HG02588 (cell line): ENCODE results near the gene GSTM4.
"Not testable (repeated sequence)": the region's sequence is repeated elsewhere in the genome, so short reads cannot be mapped to it uniquely, and the experiment has no call there.

Experiments
- ATAC-seq: cut with Tn5 transposase; IDR thresholded peaks from one replicate; pipeline ENCODE4 v1.9.1; 2021; ENCODE audit warnings: mild to moderate bottlenecking, moderate library complexity; ENCODE audit not compliant: unreplicated experiment

Gene GSTM4

DNA sequence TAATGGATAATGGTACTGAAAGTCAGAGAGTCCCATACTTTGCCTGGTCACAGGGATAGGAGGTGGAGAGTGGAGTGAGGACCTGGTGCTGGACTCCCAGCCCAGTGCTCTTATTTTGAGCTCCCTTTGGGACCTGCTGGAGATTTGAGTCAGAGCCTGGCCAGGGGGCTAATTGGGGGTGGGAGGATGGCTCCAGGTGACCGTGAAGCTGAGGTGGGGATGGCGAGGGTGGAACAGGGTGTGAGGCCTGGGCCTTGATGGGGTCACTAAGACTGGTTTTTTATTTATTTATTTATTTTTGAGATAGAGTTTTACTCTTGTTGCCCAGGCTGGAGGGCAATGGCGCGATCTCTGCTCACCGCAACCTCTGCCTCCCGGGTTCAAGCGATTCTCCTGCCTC lies 18.5 kb upstream of the GSTM4 start:
- no peak for ATAC-seq

DNA sequence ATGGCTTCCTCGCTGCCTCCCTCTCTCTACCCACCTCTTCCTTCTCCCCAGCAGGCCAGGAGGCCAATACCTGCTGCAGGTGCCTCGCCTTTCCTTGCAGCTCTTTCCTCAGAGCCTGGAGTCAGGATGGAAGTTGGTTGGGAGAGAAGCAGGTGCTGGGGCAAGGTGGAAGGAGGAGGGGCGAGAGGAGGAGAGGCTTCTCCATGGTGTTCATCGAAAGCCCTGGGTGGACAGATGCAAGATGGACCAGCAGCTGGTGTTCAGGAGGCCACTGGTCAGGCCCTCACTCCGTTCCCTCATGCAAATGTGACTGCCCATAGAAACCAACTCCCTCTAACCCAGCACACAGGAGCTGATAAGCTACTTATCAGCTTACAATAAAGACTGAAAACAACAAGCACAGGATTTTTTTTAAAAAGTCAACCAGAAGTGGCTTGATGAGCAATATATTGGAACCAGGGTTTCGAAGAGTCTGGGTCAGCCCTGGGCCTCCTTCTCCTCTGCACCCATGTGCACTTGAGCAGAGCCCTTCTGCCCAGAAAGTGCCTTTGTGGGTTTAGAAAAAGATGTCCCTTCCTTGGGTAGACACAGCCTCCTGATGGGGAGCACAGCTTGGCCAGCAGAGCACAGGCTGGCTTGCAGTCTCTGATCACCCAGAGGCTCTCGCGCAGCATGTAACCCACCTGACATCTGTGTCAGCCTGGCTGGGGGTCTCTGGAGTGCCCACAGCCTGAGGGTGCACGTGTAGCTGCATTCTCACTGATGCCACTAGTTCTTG lies 16.6 kb upstream of the GSTM4 start:
- no peak for ATAC-seq

DNA sequence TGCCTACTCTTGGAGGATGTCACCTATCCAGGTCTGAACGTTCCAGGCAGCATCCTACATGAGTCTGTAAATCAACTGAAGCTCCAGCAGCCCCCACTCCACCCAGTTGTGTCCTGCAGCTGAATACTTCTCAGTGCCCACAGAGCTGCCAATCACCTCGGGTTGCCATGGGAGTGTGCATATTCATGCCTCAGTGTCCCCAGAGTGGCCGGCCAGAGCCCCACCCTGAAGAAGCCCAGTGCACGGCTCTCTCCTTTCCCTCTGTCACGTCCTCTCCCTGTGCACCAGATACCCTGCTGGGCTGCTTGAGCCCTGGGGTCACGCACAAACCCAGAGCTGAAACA lies 16.1 kb upstream of the GSTM4 start:
- no peak for ATAC-seq

DNA sequence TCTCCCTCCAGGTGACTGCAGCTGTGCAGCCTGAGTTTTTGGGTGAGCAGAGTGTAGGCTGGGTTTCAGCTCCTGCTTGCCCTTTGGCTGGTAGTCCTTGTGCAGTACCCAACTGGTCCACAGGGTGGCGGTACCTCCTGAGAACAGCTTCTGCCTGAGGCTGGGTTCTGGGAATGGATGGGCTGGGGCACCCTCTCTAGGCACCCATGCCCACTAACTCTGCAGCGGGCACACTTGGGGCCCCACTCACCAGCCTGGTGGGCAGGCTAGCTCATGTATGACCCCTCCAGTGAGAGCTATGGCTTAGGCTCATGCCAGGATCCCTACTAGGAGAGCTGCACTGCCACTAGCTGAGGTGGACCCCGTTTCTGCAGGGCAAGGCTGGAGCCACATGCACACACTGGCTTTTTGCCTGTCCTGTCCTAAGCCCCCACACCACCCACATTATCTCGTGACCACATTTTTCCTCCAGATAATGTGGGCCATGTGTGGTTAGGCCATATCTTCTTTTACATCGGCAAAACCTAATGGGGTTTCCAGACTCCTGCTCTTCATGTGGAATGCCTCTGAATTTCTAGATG lies 15.5 kb upstream of the GSTM4 start:
- ATAC-seq: peak; percentile 62

DNA sequence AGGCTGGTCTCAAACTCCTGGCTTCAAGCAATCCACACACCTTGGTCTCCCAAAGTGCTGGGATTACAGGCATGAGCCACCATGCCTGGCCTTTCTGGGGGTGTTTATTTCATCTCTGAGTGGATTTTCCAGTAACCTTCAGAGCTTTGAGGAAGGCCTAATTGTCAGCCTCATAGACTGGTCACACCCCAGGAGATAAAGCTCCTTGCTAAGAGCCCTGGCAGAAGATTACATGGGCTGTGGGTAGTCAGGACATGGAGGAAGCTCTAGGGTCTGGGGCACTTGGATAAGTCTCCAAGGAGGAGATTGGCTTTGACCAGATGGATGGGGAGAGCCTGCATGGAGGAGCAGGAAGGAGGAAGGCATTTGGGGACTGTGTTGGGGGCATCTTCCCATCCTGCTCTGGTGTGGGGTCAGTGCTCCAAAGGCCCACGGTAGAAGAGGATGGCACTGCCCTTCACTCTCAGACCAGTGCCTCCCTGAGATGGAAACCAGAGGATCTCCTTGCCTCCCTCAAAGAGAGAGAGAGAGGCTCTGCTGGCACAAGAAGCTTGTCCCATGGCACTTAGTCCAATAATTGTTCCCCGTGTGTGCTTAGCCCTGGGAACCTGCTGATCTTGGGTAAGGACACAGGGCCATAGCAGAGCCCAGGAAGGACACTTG lies 14.7 kb upstream of the GSTM4 start:
- ATAC-seq: no peak

DNA sequence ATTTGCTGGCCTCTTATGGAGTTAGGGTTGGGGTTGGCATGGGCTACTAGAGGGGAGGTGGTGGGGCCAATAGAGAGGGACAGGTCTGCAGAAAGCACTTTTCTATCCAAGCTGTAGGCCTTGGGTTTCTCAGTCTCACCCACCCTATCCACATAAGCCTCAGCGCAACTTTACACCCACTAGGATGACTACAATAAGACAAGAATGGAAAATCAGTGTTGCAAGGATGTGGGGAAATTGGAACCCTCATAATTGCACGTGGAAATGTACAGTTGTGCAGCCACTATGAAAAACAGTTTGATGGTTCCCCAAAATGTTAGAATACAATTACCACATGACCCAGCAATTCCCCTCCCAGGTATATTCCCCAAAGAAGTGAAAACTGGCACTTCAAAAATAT lies 14.0 kb upstream of the GSTM4 start:
- ATAC-seq: no peak

DNA sequence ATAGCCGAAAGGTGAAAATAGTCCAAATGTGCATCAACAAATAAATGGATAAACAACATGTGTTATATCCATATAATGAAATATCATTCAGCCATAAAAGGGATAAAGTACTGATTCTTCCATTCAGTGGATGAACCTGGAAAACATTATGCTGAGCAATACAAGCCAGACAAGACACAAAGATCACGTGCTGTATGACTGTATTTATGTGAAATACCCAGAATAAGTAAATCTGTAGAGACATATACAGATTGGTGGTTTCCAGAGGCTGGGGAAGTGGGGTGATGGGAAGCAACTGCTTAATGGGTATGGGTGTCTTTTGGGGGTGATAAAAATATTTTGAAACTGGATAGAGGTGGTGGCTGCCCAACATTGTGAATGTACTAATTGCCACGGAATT lies 13.3 kb upstream of the GSTM4 start:
- no peak for ATAC-seq

DNA sequence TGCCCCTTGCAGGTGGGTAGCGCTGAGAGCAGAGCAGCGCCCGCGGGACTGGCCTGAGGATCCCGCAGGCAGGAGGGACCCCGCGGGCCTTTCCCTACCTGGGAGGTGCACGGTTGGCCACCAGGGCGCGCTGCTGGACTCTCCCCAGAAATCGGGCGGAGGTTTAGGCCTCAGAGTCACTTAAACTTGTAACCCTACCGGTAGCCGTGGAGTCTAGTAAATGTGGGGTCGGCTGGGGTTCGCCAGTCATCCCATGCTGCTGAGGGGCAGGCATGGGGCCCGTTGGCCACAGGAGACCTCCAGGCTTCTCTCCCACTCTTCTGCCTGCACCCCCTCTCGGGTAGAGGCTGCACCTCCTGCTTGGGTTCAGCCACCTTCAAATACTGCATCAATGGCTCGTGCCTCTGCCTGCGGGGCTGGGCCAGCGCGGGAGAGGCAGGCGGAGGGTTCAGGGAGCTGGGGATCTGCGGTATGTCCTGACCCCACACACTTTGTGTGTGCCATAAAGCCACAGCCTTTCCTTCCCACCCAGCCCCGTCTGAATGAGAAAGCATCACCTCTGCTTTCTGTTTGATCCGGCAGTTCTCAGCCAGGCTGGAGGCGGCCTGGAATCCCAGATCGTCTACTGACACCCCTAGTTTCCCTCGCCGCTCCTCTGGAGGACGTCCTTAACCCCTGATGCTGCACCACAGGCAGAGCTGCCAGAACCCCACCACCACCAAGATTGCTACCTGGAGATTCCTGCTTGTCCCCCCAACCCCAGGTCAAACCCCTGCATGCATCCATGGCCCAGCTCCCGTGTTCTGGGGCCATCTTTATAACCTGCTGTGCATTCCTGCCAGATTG lies 12.3 kb upstream of the GSTM4 start:
- peak; percentile 80 for ATAC-seq

DNA sequence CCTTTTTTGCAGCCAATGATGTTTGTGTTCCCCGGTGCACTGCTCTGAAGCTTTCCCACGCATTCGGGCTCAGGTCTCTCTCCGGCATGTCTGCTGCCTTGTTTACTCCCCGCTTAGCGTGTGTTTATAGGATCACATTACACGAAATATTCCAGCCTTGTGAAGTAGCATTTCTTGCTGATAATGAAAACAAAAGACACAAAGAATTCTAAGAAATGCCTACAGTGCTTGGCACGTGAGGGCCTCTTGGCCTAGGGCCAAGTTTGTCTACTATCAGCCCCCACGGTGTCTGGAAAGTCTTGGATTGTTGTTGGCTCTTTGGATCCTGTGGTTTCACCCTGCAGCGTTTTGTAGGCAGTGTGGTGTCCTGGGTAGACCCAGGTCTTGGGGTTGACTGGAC lies 11.2 kb upstream of the GSTM4 start:
- ATAC-seq: no peak

DNA sequence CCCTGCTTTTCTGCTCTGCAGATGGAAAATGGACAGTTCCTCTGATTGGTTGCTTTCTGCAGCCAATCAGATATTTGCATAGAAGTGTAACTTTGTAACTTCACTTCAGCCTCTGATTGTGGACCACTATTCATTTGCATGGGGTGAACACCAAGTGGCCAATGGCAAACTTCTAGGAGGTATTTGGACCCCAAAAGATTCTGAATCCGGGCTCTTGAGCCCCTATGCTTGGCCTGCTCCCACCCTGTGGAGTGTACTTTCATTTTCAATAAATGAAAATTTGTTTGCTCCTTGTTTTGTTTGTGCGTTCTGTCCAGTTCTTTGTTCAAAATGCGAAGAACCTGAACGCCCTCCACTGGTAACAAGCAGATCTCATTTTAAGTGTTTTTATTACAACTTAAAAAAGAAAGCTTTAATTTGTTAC lies 6.4 kb upstream of the GSTM4 start:
- no peak for ATAC-seq

DNA sequence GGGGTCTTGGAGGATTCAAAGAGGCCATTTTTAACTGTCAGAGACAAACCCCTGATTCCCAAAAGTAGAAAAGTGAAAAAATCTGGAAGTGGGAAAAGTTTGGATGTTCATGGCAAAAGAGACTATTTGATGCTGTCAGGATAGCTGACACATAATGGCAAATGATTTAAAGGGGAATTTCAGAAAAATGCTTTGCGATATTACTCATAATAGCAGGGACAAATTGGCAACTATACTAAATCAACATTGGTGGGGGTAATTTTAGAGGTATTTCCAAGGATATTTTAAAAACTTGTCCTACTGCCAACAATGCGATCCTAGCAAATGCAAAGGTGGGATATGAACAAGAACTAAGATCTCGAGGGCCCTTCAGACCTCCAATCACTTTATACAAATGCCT lies 5.3 kb upstream of the GSTM4 start:
- ATAC-seq: no peak

DNA sequence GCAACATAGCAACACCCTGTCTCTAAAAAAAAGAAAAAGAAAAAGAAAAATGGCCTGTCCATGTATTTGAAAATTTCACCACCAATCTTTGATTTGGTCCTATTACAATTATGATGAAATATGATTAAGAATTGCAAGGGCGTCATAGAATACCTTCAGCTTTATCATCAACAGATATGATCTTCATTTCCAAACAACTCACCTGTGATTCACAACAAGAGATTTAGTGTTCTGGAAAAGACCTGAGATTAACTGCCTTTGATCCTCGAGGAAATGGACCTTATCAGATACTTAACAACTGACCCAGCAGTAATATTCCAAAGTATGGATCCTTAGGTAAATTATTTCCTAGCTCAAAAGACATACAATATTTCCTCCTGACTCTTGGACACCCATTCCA lies 3.5 kb upstream of the GSTM4 start:
- ATAC-seq: no peak

DNA sequence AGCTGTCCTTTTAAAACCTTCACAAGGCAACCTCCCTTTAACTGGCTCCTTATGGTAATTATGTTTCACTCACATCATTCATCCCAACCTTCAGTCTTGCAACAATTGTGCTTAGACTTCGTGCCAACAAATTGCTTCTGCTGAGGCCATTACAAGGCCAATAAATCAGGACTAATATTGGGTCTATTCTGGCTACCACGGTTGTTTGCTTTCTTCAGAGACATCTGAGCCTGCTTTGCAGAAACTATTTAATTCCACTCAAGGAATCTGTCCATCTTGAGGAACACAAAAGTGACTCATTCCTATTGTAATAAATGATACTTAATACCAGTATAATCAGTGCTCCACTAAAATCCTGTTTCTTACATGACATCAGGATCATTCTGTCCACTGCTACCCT lies 2.6 kb upstream of the GSTM4 start:
- no peak for ATAC-seq

DNA sequence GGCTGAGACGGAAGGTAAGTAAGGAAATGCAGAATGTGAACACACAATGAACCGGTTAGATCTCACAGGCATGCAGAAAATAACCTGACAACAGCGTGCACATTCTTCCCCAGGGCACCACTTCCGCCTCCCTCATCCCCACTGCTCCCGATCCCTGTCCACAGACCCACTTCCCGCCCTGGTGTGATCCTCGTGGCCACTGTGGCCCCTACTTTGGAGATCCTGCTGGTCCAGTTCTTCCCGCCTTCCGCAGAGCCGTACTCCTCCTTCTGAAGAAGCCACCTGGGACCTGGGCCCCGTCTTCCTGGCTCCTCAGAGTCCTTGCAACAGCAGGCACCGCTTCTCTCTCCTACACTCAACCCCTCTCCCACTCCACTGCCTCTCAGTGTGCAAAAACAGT lies 1.4 kb upstream of the GSTM4 start:
- no peak for ATAC-seq

DNA sequence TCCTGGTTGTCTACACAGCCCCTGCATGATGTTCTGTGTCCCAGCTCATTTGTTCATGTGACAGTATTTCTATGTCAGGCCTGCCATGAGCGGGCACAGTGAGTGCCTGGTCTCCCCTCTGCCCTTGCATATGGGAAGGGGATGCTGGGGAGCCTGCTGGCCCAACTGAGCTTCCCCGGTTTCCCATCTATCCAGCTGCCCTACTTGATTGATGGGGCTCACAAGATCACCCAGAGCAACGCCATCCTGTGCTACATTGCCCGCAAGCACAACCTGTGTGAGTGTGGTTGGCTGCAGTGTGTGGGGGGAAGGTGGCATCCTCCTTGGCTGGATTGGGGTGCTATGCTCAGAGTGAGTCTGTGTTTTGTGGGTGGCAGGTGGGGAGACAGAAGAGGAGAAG lies 1.5 kb downstream of the GSTM4 start:
- ATAC-seq: no peak

DNA sequence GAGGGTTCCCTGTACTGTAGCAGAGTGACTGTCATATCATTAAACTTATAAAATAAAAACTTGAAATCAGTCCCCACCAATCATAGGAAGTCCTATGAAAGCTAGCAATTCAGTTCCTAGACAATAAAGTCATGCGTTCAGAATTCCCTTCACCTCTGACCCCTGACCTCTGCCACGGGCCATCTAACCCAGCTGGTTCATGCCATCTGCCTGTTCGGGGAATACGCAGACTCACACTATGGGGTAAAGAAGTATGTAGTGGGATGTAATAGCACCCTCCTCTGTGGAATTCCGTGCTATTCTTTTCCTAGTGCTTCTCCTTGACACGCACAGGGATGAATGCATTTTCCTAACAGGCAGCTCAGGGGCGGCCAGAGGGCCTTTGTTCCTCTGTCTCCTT lies 2.1 kb downstream of the GSTM4 start:
- no peak for ATAC-seq

DNA sequence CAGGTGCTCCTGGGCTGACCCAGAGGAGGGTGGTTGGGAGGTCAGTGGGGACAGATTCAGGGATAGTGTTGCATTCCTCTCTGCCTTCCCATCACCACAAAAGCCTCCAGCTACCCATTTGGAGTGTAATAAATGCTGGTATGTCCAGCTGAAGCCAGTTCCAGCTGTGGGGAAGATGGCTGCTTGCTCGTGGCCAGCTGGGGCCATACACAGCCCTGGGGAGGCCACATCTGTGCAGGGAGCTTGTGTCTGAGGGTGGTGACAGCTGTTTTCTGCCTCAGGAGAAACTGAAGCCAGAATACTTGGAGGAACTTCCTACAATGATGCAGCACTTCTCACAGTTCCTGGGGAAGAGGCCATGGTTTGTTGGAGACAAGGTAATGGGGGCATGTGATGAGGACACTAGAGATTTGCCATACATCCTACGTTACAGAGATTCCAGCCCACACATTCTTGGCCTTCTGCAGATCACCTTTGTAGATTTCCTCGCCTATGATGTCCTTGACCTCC lies 2.7 kb downstream of the GSTM4 start:
- ATAC-seq: no peak

DNA sequence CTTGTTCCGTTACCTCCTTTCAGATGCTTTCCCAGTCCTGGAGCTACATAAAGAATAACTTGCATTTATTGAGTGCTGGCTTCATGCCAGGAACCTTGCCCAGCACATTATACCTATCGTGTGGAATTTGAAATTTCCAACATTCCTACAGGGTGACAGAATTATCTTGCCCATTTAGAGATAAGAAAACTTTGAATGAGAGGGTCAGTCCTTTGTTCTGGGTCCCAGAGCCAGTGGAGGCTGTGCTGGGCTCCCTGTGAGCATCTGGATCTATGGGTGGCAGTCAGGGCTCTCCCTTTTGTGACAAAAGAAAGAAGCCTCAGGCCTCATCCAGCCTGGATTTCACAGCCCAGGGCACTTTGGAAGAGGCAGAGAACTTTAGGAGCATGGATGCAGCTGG lies 3.2 kb downstream of the GSTM4 start:
- ATAC-seq: no peak

DNA sequence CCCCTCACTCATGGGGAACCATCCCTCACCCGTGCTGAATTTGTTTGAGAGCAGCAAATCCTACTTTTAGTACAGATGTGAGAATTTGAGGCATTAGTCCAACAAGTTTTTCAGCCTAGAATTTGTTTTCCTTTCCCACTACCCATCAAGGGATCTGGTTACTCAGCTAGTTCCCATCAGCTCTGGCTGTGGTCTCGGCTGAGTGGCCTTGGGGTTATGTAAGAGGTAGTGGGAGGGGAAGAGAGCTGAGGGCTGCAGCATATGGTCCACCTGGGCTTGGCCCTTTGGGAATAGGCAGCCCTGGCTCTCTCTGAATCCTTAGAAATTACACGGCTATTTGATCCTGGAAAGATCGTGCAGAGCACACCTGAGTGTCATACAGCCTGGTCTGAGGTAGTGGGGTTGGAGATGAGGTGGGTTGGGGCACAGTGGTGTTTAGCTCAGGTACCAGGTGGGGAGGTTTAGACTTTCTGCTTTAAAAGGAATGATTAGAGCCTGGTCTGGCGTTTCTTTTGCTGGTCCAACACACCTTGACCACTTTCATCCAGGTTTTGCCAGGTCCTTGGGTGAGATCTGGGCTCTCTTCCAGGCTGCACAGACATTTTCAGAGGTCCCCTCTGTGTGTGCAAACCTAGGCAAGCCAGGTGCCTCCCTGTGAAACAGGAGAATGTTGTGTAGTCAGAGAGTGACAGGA lies 4.2 kb downstream of the GSTM4 start:
- ATAC-seq: no peak

DNA sequence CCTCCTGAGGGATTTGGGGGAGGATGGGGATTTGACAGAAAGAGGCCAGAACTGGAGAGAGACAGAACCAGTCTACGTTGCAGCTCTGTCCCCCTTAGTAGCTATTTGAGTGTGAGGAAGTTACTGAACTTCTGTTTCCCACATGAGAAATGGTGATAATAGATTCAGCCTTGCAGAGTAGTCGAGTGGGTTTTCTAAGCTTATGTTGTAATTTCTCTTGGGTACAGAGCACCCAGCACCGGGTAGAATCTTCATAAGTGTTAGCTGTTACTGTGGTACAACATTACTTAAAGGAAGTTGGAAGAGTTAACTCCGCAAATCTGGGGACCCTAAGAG lies 4.8 kb downstream of the GSTM4 start:
- not testable (repeated sequence) for ATAC-seq

DNA sequence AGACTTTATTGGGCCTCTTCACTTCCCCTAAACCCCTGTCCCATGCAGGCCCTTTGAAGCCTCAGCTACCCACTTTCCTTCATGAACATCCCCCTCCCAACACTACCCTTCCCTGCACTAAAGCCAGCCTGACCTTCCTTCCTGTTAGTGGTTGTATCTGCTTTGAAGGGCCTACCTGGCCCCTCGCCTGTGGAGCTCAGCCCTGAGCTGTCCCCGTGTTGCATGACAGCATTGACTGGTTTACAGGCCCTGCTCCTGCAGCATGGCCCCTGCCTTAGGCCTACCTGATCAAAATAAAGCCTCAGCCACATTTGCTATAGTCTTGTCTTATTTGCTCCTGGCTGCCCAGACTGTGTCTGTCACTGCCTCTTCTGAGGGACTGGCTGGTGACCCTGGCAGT lies 5.5 kb downstream of the GSTM4 start:
- ATAC-seq: no peak
